PFSK-1 (cell line): ENCODE results near the gene ZNF22.

ENCODE experiments used
- FOXP2 ChIP-seq: optimal IDR thresholded peaks from 2 replicates; pipeline ENCODE3; 2011; ENCODE audit warnings: borderline replicate concordance, control low read depth, inconsistent platforms; ENCODE audit not compliant: insufficient read depth; ENCODE audit errors: extremely low read length, extremely low read depth
- POLR2AphosphoS5 ChIP-seq: IDR thresholded peaks from 2 replicates; pipeline ENCODE4 v1.6.1; 2012; ENCODE audit warnings: low read depth, mild to moderate bottlenecking, control low read depth, low read length, moderate library complexity
- SIN3A ChIP-seq: IDR thresholded peaks from 2 replicates; pipeline ENCODE4 v1.6.1; 2012; ENCODE audit warnings: mild to moderate bottlenecking, low read length, moderate library complexity, borderline replicate concordance; ENCODE audit not compliant: insufficient read depth
- TAF1 ChIP-seq: IDR thresholded peaks from 2 replicates; pipeline ENCODE4 v1.6.1; 2012; ENCODE audit warnings: low read length, control low read depth, borderline replicate concordance; ENCODE audit not compliant: insufficient read depth
- TF ChIP-seq, protein P1 (sequence below), 2 experiments: IDR thresholded peaks; 2 replicates each; pipeline versions ENCODE4 v1.6.1 to v1.8.0; 2011 to 2012; ENCODE audit warnings: low read depth in 2 of 2, low read length in 2 of 2, control low read depth in 1 of 2, inconsistent platforms in 1 of 2, mild to moderate bottlenecking in 1 of 2, moderate library complexity in 1 of 2; ENCODE audit not compliant: insufficient read depth in 1 of 2

ZNF22 gene

DNA sequence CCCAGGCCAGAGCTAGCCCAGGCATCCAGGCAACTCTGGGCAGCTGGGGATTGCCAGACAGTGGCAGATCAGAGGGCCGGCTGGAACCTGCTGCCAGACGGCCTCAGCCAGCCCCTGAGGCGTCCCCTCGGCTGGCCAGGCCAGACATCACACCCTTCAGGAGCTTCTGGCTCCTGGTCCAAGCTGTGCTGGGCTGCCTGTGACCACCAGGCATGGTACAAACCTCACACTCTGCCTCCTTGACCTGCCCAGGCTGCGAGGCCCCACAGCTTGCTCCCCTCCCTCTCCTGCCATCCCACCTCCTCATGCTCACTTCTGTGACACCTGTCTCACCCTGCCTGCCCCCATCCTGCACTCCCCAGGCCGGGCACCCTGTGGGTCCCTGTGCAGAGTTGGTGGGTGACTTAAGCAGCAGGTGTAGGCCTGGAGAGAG is 27.8 kb upstream of the ZNF22 start:
- TF ChIP-seq SIN3A (no peak), TAF1 (no peak), POLR2AphosphoS5 (no peak), FOXP2 (no peak)
- TF ChIP-seq, protein P1, sequence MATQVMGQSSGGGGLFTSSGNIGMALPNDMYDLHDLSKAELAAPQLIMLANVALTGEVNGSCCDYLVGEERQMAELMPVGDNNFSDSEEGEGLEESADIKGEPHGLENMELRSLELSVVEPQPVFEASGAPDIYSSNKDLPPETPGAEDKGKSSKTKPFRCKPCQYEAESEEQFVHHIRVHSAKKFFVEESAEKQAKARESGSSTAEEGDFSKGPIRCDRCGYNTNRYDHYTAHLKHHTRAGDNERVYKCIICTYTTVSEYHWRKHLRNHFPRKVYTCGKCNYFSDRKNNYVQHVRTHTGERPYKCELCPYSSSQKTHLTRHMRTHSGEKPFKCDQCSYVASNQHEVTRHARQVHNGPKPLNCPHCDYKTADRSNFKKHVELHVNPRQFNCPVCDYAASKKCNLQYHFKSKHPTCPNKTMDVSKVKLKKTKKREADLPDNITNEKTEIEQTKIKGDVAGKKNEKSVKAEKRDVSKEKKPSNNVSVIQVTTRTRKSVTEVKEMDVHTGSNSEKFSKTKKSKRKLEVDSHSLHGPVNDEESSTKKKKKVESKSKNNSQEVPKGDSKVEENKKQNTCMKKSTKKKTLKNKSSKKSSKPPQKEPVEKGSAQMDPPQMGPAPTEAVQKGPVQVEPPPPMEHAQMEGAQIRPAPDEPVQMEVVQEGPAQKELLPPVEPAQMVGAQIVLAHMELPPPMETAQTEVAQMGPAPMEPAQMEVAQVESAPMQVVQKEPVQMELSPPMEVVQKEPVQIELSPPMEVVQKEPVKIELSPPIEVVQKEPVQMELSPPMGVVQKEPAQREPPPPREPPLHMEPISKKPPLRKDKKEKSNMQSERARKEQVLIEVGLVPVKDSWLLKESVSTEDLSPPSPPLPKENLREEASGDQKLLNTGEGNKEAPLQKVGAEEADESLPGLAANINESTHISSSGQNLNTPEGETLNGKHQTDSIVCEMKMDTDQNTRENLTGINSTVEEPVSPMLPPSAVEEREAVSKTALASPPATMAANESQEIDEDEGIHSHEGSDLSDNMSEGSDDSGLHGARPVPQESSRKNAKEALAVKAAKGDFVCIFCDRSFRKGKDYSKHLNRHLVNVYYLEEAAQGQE (IDR thresholded peaks at IDR 0.05; ENCODE audit: insufficient read depth in 1 of 2, low read depth in 2 of 2, low read length in 2 of 2), result no peak

DNA sequence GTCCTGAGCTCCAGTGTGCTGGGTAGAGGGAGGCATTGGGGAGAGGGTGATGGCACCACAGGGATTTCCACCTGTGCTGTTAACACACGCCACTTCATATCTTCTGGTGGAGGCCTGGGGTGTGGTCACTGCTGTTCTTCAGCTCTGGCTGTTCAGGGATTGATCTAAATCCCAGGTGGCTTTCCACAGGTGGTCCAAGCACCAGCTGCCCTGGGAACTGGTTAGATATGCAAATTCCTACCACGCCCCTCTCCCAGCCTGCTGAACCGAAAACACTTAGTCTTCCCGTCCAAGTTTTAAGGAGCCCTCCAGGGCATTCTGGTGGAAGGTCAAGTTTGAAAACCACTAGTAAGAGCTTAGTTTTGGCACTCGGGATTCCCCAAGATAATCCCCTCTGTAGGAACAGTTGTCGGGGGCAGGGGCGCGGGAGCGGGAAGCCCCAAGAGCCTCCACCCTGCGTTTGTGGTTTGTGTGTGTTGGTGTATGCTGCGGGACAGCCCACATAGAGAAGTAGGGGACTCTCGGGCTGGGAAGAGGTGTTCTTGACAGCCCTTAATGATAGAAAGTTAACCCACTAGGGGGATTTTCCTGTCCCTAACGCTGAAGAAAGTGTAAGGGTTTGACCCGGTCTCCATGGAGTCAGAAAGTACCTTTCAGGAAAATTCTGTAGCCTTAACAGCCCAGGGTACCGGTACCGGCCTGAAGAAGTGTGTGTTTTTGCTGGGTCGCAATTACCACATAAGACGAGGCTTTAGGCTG is 27.2 kb upstream of the ZNF22 start:
- TF ChIP-seq FOXP2, result no peak
- TF ChIP-seq POLR2AphosphoS5, result no peak
- TF ChIP-seq, protein P1 (IDR thresholded peaks at IDR 0.05; ENCODE audit: insufficient read depth in 1 of 2, low read depth in 2 of 2, low read length in 2 of 2), result no peak
- TF ChIP-seq SIN3A, result no peak
- no peak for TF ChIP-seq TAF1

DNA sequence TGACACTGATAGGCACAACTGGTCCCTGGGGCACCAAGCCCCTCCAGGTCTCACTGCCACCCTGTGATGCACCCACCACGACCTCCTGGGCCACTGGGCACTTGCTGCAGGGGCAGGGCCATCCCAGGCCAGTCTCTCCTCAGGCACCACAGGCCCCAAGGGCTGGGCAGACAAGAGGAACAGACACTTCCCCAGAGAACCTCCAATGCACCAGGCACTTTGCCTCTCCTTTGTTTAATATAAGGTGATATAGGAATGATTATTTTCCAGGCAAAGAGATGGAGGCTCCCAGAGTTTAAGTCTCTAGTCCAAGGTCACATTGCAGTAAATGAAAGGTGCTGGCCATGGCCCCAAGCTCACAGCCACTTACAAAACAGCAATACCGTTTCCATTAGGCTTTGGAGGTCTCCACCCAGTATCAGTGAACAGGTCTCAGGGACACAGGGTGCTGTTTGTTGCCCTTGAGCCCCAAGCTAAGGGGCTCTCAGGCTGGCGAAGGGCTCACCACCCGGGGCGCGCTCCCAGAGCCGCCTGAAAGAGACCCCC is 26.6 kb upstream of the ZNF22 start:
- TF ChIP-seq POLR2AphosphoS5 (no peak), TAF1 (no peak)
- TF ChIP-seq, protein P1 (IDR thresholded peaks at IDR 0.05; ENCODE audit: insufficient read depth in 1 of 2, low read depth in 2 of 2, low read length in 2 of 2), result no peak

DNA sequence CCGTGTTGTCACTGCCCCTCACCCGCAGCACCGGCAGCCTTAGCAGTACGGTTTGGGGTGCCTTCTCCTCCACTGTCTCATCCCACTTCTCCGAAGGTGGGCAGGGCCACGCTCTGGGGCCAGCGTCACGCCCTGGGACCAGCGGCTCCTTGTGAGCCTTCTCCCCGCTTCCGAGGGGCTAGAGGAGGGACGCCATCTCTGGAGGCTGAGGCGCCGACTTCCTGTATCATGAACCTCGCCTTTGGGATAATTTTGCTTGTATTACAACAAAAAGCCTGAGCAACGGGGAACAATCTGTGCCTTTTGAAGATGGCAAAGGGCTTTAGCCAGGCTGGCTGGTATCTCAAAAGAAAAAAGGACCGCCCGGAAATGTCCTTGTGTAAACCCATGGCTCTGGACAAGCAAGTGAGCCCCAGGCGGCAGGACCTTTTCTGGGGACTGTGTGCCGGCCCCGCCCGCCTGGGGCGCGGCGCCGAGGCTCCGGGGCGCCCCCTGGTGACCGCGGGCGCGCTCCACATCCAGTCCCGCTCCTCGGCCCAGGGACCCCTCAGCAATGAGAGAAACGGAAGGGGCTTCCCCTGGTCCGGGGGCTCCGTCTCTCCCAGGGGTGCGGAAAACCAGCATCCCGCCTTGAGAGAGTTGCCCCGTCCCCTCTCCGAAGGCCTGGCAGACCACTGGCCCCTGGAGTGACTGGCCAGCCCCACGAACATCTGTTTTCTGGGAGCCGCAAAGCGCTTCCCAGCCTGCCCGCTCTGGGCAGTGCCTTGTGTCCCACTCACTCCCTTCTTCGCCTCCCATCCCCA is 25.9 kb upstream of the ZNF22 start:
- TF ChIP-seq FOXP2, result peak; percentile 44
- TF ChIP-seq POLR2AphosphoS5, result no peak

DNA sequence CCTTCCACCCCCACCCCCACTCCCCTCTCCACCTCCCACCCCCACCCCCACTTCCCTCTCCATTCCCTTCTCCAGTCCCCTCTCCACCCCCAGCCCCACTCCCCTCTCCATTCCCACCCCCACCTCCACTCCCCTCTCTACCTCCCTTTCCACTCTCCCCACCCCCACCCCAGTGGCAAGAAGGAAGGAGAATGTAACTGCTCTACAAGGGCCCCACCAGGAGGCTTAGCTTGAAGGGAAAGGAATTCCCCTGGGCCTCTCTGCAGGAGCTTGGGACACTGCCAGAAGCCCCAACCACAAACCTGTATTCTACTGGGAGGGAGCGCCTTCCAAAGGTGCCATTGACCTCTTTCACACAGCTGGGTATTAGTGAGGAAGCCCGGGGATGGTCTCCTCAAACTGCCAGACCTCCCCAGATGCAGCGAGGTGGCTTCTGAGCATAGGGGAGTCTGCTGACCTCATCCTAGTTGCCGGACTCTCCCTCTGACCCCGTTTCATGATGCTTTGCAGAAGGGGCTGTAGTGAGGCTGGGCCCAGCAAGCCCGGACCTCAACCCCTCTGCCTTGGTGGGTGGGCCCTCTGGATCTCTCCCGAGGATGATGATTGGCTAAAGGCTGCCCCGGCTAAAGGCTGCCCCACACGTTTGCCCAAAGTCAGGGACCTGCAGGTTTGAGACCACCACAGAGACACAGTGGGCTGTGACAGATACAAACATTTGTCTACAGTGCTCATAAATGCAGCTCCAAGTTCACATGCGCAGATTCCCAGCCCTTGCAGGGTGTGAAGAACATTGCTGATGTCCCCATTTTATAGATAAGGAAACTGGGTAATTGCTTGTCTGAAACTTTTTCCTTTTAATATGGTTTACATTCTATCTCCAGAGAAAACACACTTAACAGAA is 25.0 kb upstream of the ZNF22 start:
- TF ChIP-seq POLR2AphosphoS5 (no peak), SIN3A (no peak), TAF1 (no peak)
- TF ChIP-seq, protein P1 (IDR thresholded peaks at IDR 0.05; ENCODE audit: insufficient read depth in 1 of 2, low read depth in 2 of 2, low read length in 2 of 2), result no peak
